ENCODE data around the gene ZMIZ1.

Gene ZMIZ1

GRCh38 chr10:79099898-79100448 is 31.2 kb downstream of the ZMIZ1 start:
- Histone ChIP-seq H3K9me3 (ENCODE audit: control insufficient read depth in 2 of 2, low read length in 2 of 2) (no peaks in the 10 kb centered on the region), H3K27me3 (ENCODE audit: control insufficient read depth in 2 of 2, insufficient read depth in 2 of 2, low read length in 2 of 2) (no peaks in the 10 kb centered on the region), H3K36me3 (ENCODE audit: control insufficient read depth in 2 of 2, insufficient read depth in 2 of 2, low read length in 2 of 2) (no peaks in the 10 kb centered on the region), H3K4me3 (ENCODE audit: low read length in 2 of 2) (no peak overlapping the region), H3K4me1 (ENCODE audit: control insufficient read depth in 2 of 2, insufficient read depth in 2 of 2, low read length in 2 of 2) (peaks cover 45 to 67% of the 10 kb centered on the region in 2 donors), H3K9ac (ENCODE audit: low read depth in 1 of 2, low read length in 2 of 2) (no peak overlapping the region), H3K27ac (ENCODE audit: low read depth in 2 of 2, low read length in 2 of 2) (no peak overlapping the region)

GRCh38 chr10:79100771-79101170 is 32.0 kb downstream of the ZMIZ1 start:
- Histone ChIP-seq H3K9ac (ENCODE audit: low read depth in 1 of 2, low read length in 2 of 2) (no peak overlapping the region), H3K9me3 (ENCODE audit: control insufficient read depth in 2 of 2, low read length in 2 of 2) (no peaks in the 10 kb centered on the region), H3K4me3 (ENCODE audit: low read length in 2 of 2) (no peak overlapping the region), H3K27ac (ENCODE audit: low read depth in 2 of 2, low read length in 2 of 2) (no peak overlapping the region), H3K4me1 (ENCODE audit: control insufficient read depth in 2 of 2, insufficient read depth in 2 of 2, low read length in 2 of 2) (peaks cover 40 to 59% of the 10 kb centered on the region in 2 donors), H3K27me3 (ENCODE audit: control insufficient read depth in 2 of 2, insufficient read depth in 2 of 2, low read length in 2 of 2) (no peaks in the 10 kb centered on the region), H3K36me3 (ENCODE audit: control insufficient read depth in 2 of 2, insufficient read depth in 2 of 2, low read length in 2 of 2) (no peaks in the 10 kb centered on the region)

GRCh38 chr10:79101560-79102497 is 33.1 kb downstream of the ZMIZ1 start:
- Histone ChIP-seq H3K9me3 (ENCODE audit: control insufficient read depth in 2 of 2, low read length in 2 of 2) (no peaks in the 10 kb centered on the region), H3K9ac (ENCODE audit: low read depth in 1 of 2, low read length in 2 of 2) (no peak overlapping the region), H3K36me3 (ENCODE audit: control insufficient read depth in 2 of 2, insufficient read depth in 2 of 2, low read length in 2 of 2) (no peaks in the 10 kb centered on the region), H3K27me3 (ENCODE audit: control insufficient read depth in 2 of 2, insufficient read depth in 2 of 2, low read length in 2 of 2) (no peaks in the 10 kb centered on the region), H3K4me1 (ENCODE audit: control insufficient read depth in 2 of 2, insufficient read depth in 2 of 2, low read length in 2 of 2) (peaks cover 39 to 53% of the 10 kb centered on the region in 2 donors), H3K4me3 (ENCODE audit: low read length in 2 of 2) (no peak overlapping the region), H3K27ac (ENCODE audit: low read depth in 2 of 2, low read length in 2 of 2) (peak overlapping the region; percentile 57 to 65)

- H3K4me3 ChIP-seq (ENCODE audit: low read length in 2 of 2) = no peak overlapping the region
- H3K27ac ChIP-seq (ENCODE audit: low read depth in 2 of 2, low read length in 2 of 2) = peak overlapping the region; percentile 57 to 65
- H3K9ac ChIP-seq (ENCODE audit: low read depth in 1 of 2, low read length in 2 of 2) = no peak overlapping the region
- H3K36me3 ChIP-seq (ENCODE audit: control insufficient read depth in 2 of 2, insufficient read depth in 2 of 2, low read length in 2 of 2) = no peaks in the 10 kb centered on the region
- H3K9me3 ChIP-seq (ENCODE audit: control insufficient read depth in 2 of 2, low read length in 2 of 2) = no peaks in the 10 kb centered on the region
- H3K4me1 ChIP-seq (ENCODE audit: control insufficient read depth in 2 of 2, insufficient read depth in 2 of 2, low read length in 2 of 2) = peaks cover 35 to 49% of the 10 kb centered on the region in 2 donors
- no peaks in the 10 kb centered on the region for H3K27me3 ChIP-seq (ENCODE audit: control insufficient read depth in 2 of 2, insufficient read depth in 2 of 2, low read length in 2 of 2)
Observed at GRCh38 chr10:79102498-79102874, 33.7 kb downstream of the ZMIZ1 start.

GRCh38 chr10:79103129-79103528 is 34.4 kb downstream of the ZMIZ1 start:
- H3K27ac ChIP-seq (ENCODE audit: low read depth in 2 of 2, low read length in 2 of 2) = peak overlapping the region in 1 of 2 donors; percentile 65
- no peaks in the 10 kb centered on the region for H3K9me3 ChIP-seq (ENCODE audit: control insufficient read depth in 2 of 2, low read length in 2 of 2)

GRCh38 chr10:79103585-79103984 is 34.8 kb downstream of the ZMIZ1 start:
- H3K9ac ChIP-seq (ENCODE audit: low read depth in 1 of 2, low read length in 2 of 2) = no peak overlapping the region
- H3K9me3 ChIP-seq (ENCODE audit: control insufficient read depth in 2 of 2, low read length in 2 of 2) = no peaks in the 10 kb centered on the region
- H3K27ac ChIP-seq (ENCODE audit: low read depth in 2 of 2, low read length in 2 of 2) = no peak overlapping the region
- H3K4me1 ChIP-seq (ENCODE audit: control insufficient read depth in 2 of 2, insufficient read depth in 2 of 2, low read length in 2 of 2) = peaks cover 35 to 40% of the 10 kb centered on the region in 2 donors
- H3K4me3 ChIP-seq (ENCODE audit: low read length in 2 of 2) = no peak overlapping the region
- H3K36me3 ChIP-seq (ENCODE audit: control insufficient read depth in 2 of 2, insufficient read depth in 2 of 2, low read length in 2 of 2) = no peaks in the 10 kb centered on the region
- H3K27me3 ChIP-seq (ENCODE audit: control insufficient read depth in 2 of 2, insufficient read depth in 2 of 2, low read length in 2 of 2) = no peaks in the 10 kb centered on the region

More at GRCh38 chr10:79103129-79103528, 34.4 kb downstream of the ZMIZ1 start:
- no peaks in the 10 kb centered on the region for H3K27me3 ChIP-seq (ENCODE audit: control insufficient read depth in 2 of 2, insufficient read depth in 2 of 2, low read length in 2 of 2)
- peaks cover 35 to 43% of the 10 kb centered on the region in 2 donors for H3K4me1 ChIP-seq (ENCODE audit: control insufficient read depth in 2 of 2, insufficient read depth in 2 of 2, low read length in 2 of 2)
- H3K9ac ChIP-seq (ENCODE audit: low read depth in 1 of 2, low read length in 2 of 2) = no peak overlapping the region
- H3K4me3 ChIP-seq (ENCODE audit: low read length in 2 of 2) = no peak overlapping the region
- no peaks in the 10 kb centered on the region for H3K36me3 ChIP-seq (ENCODE audit: control insufficient read depth in 2 of 2, insufficient read depth in 2 of 2, low read length in 2 of 2)

- H3K27me3 ChIP-seq (ENCODE audit: control insufficient read depth in 2 of 2, insufficient read depth in 2 of 2, low read length in 2 of 2) = no peaks in the 10 kb centered on the region
- H3K4me3 ChIP-seq (ENCODE audit: low read length in 2 of 2) = no peak overlapping the region
- H3K36me3 ChIP-seq (ENCODE audit: control insufficient read depth in 2 of 2, insufficient read depth in 2 of 2, low read length in 2 of 2) = no peaks in the 10 kb centered on the region
- no peak overlapping the region for H3K9ac ChIP-seq (ENCODE audit: low read depth in 1 of 2, low read length in 2 of 2)
- H3K9me3 ChIP-seq (ENCODE audit: control insufficient read depth in 2 of 2, low read length in 2 of 2) = no peaks in the 10 kb centered on the region
- no peak overlapping the region for H3K27ac ChIP-seq (ENCODE audit: low read depth in 2 of 2, low read length in 2 of 2)
- H3K4me1 ChIP-seq (ENCODE audit: control insufficient read depth in 2 of 2, insufficient read depth in 2 of 2, low read length in 2 of 2) = peaks cover 32 to 35% of the 10 kb centered on the region in 2 donors
Observed at GRCh38 chr10:79105150-79105739, 36.5 kb downstream of the ZMIZ1 start.

GRCh38 chr10:79105818-79106217 is 37.1 kb downstream of the ZMIZ1 start:
- Histone ChIP-seq H3K9me3 (ENCODE audit: control insufficient read depth in 2 of 2, low read length in 2 of 2) (no peaks in the 10 kb centered on the region), H3K27me3 (ENCODE audit: control insufficient read depth in 2 of 2, insufficient read depth in 2 of 2, low read length in 2 of 2) (no peaks in the 10 kb centered on the region), H3K36me3 (ENCODE audit: control insufficient read depth in 2 of 2, insufficient read depth in 2 of 2, low read length in 2 of 2) (peaks cover 4 to 5% of the 10 kb centered on the region in 2 donors), H3K4me1 (ENCODE audit: control insufficient read depth in 2 of 2, insufficient read depth in 2 of 2, low read length in 2 of 2) (peaks cover 27 to 30% of the 10 kb centered on the region in 2 donors), H3K27ac (ENCODE audit: low read depth in 2 of 2, low read length in 2 of 2) (no peak overlapping the region), H3K4me3 (ENCODE audit: low read length in 2 of 2) (no peak overlapping the region), H3K9ac (ENCODE audit: low read depth in 1 of 2, low read length in 2 of 2) (no peak overlapping the region)

- Histone ChIP-seq H3K4me3 (ENCODE audit: low read length in 2 of 2) (no peak overlapping the region), H3K27me3 (ENCODE audit: control insufficient read depth in 2 of 2, insufficient read depth in 2 of 2, low read length in 2 of 2) (no peaks in the 10 kb centered on the region), H3K4me1 (ENCODE audit: control insufficient read depth in 2 of 2, insufficient read depth in 2 of 2, low read length in 2 of 2) (peaks cover 20 to 26% of the 10 kb centered on the region in 2 donors), H3K9me3 (ENCODE audit: control insufficient read depth in 2 of 2, low read length in 2 of 2) (no peaks in the 10 kb centered on the region), H3K27ac (ENCODE audit: low read depth in 2 of 2, low read length in 2 of 2) (no peak overlapping the region), H3K9ac (ENCODE audit: low read depth in 1 of 2, low read length in 2 of 2) (no peak overlapping the region), H3K36me3 (ENCODE audit: control insufficient read depth in 2 of 2, insufficient read depth in 2 of 2, low read length in 2 of 2) (peaks cover 4 to 5% of the 10 kb centered on the region in 2 donors)
Observed at GRCh38 chr10:79106256-79107050, 37.7 kb downstream of the ZMIZ1 start.

All from mucosa of rectum (tissue), 2 donors.